H1 (cell line): Measurements from ENCODE around the gene SNX27. TPM values are rescaled to one million over a fixed set of nuclear protein-coding genes. Genes with fewer than 3 reads are reported as not detected.

Source experiments
- CTCF ChIA-PET: fragments of 300-600 bp; sonication (Branson Sonifier 250); formaldehyde crosslinking; loops from one replicate; lab custom pipeline; 2021; ENCODE audit not compliant: partially characterized antibody; lab: Charles Lee
- POLR2A ChIA-PET: fragments of 300-600 bp; sonication (Branson Sonifier 250); formaldehyde crosslinking; loops from one replicate; lab custom pipeline; 2021; ENCODE audit warnings: inconsistent platforms; ENCODE audit not compliant: partially characterized antibody; lab: Charles Lee
- DNase-seq, 2 experiments: peaks; one replicate each; pipeline versions ENCODE4 v3.0.0 to v3.0.0-alpha.2; 2010 to 2022; ENCODE audit warnings: low spot score in 2 of 2, low read depth in 1 of 2, mixed read lengths in 1 of 2
- FAIRE-seq: peaks from 2 replicates; lab custom pipeline; 2011; peaks lifted over from hg19 to GRCh38; lab: Jason Lieb, UNC
- H2AFZ ChIP-seq: 2 replicates; pipeline ENCODE4 v1.8.1; 2012; ENCODE audit warnings: low read length, inconsistent platforms
- H2AK5ac ChIP-seq: 2 replicates; pipeline ENCODE4 v1.6.1; 2013; ENCODE audit warnings: low read depth, low read length
- H2BK120ac ChIP-seq: replicated peaks from 2 replicates; pipeline ENCODE3; 2013; ENCODE audit warnings: low read depth, low read length, inconsistent platforms
- H2BK12ac ChIP-seq: 2 replicates; pipeline ENCODE4 v1.6.1; 2013; ENCODE audit warnings: low read depth, low read length
- H2BK15ac ChIP-seq: 2 replicates; pipeline ENCODE4 v1.6.1; 2013; ENCODE audit warnings: low read length
- H2BK20ac ChIP-seq: 2 replicates; pipeline ENCODE4 v1.6.1; 2013; ENCODE audit warnings: low read length
- H2BK5ac ChIP-seq: 2 replicates; pipeline ENCODE4 v1.6.1; 2013; ENCODE audit warnings: low read depth, low read length
- H3K14ac ChIP-seq: 2 replicates; pipeline ENCODE4 v1.6.1; 2013; ENCODE audit warnings: inconsistent platforms; ENCODE audit not compliant: insufficient read length
- H3K18ac ChIP-seq: 2 replicates; pipeline ENCODE4 v1.6.1; 2013; ENCODE audit warnings: low read length; ENCODE audit errors: extremely low read depth
- H3K23ac ChIP-seq: 2 replicates; pipeline ENCODE4 v1.6.1; 2013; ENCODE audit warnings: inconsistent platforms; ENCODE audit not compliant: insufficient read length
- H3K23me2 ChIP-seq: 2 replicates; pipeline ENCODE4 v1.6.1; 2013; ENCODE audit warnings: low read depth, low read length
- H3K27ac ChIP-seq: 2 replicates; pipeline ENCODE4 v1.6.1; 2011; ENCODE audit warnings: low read depth, low read length, inconsistent platforms
- H3K27me3 ChIP-seq, 4 experiments: replicated peaks in 1 of 4; 1 replicate in 1 of 4; 2 replicates in 3 of 4; pipeline versions ENCODE4 v1.6.1 to v1.8.1; 2011 to 2013; ENCODE audit warnings: low read length in 3 of 4, mild to moderate bottlenecking in 3 of 4, inconsistent platforms in 2 of 4, mixed read lengths in 2 of 4, moderate library complexity in 1 of 4; ENCODE audit not compliant: control insufficient read depth in 3 of 4, insufficient read depth in 3 of 4; ENCODE audit errors: extremely low read depth in 1 of 4
- H3K36me3 ChIP-seq, 4 experiments: 2 replicates each; pipeline versions ENCODE4 v1.6.1 to v1.8.1; 2011 to 2013; ENCODE audit warnings: mild to moderate bottlenecking in 4 of 4, low read length in 3 of 4, moderate library complexity in 2 of 4, control low read depth in 1 of 4, inconsistent platforms in 1 of 4; ENCODE audit not compliant: insufficient read depth in 4 of 4, control insufficient read depth in 2 of 4
- H3K4ac ChIP-seq: replicated peaks from 2 replicates; pipeline ENCODE3; 2013; ENCODE audit warnings: low read length, low read depth, mixed read lengths, inconsistent platforms; ENCODE audit not compliant: insufficient read length
- H3K4me1 ChIP-seq, 4 experiments: replicated peaks in 1 of 4; 1 replicate in 1 of 4; 2 replicates in 3 of 4; pipeline versions ENCODE4 v1.6.1 to v1.8.1; 2011 to 2013; ENCODE audit warnings: low read length in 3 of 4, inconsistent platforms in 2 of 4, mixed read lengths in 1 of 4; ENCODE audit not compliant: insufficient read depth in 4 of 4, control insufficient read depth in 3 of 4
- H3K4me2 ChIP-seq, 2 experiments: 2 replicates each; pipeline versions ENCODE4 v1.6.1 to v1.8.1; 2011 to 2013; ENCODE audit warnings: low read depth in 2 of 2, low read length in 2 of 2, control low read depth in 1 of 2, inconsistent platforms in 1 of 2, mild to moderate bottlenecking in 1 of 2; ENCODE audit not compliant: insufficient read depth in 1 of 2
- H3K4me3 ChIP-seq, 4 experiments: fragments of 200-600, 300-600 bp in 1 of 4; sonication (generic), shearing (Covaris generic), sonication (Bioruptor Twin) in 1 of 4; 2 replicates each; pipeline versions ENCODE4 v1.5.1 to v1.8.1; 2011 to 2016; ENCODE audit warnings: low read length in 4 of 4, low read depth in 3 of 4, control low read depth in 2 of 4, inconsistent platforms in 2 of 4, mild to moderate bottlenecking in 2 of 4, mixed read lengths in 1 of 4, moderate library complexity in 1 of 4; ENCODE audit not compliant: insufficient read depth in 2 of 4; ENCODE audit errors: extremely low read depth in 1 of 4
- H3K56ac ChIP-seq: replicated peaks from 2 replicates; pipeline ENCODE3; 2013; ENCODE audit warnings: low read depth, mild to moderate bottlenecking, mixed read lengths, low read length, inconsistent platforms; ENCODE audit not compliant: insufficient read length
- H3K79me1 ChIP-seq: 2 replicates; pipeline ENCODE4 v1.6.1; 2013; ENCODE audit warnings: low read depth, low read length, control low read depth
- H3K79me2 ChIP-seq, 2 experiments: 2 replicates each; pipeline versions ENCODE4 v1.6.1 to v1.8.1; 2012 to 2013; ENCODE audit warnings: low read length in 2 of 2, mild to moderate bottlenecking in 2 of 2, inconsistent platforms in 1 of 2; ENCODE audit not compliant: insufficient read depth in 2 of 2, control insufficient read depth in 1 of 2
- H3K9ac ChIP-seq, 4 experiments: replicated peaks in 1 of 4; 1 replicate in 1 of 4; 2 replicates in 3 of 4; pipeline versions ENCODE4 v1.6.1 to v1.8.1; 2011 to 2013; ENCODE audit warnings: low read depth in 3 of 4, low read length in 3 of 4, control low read depth in 2 of 4, mild to moderate bottlenecking in 2 of 4, moderate library complexity in 2 of 4, inconsistent platforms in 1 of 4; ENCODE audit errors: extremely low read depth in 1 of 4
- H3K9me3 ChIP-seq, 2 experiments: 2 replicates each; pipeline versions ENCODE4 v1.6.1 to v1.8.1; 2012 to 2013; ENCODE audit warnings: mild to moderate bottlenecking in 2 of 2, moderate library complexity in 2 of 2, control low read depth in 1 of 2, inconsistent platforms in 1 of 2, low read depth in 1 of 2, low read length in 1 of 2, mixed read lengths in 1 of 2; ENCODE audit not compliant: insufficient read depth in 2 of 2
- H4K20me1 ChIP-seq, 2 experiments: replicated peaks in 1 of 2; 2 replicates each; pipeline versions ENCODE3 to v1.8.1; 2011 to 2013; ENCODE audit warnings: inconsistent platforms in 2 of 2, low read length in 2 of 2, mild to moderate bottlenecking in 1 of 2; ENCODE audit not compliant: insufficient read depth in 2 of 2, control insufficient read depth in 1 of 2
- H4K5ac ChIP-seq: 2 replicates; pipeline ENCODE4 v1.6.1; 2013; ENCODE audit warnings: low read length, low read depth, mixed read lengths, inconsistent platforms; ENCODE audit not compliant: insufficient read length
- H4K8ac ChIP-seq: 2 replicates; pipeline ENCODE4 v1.8.0; 2013; ENCODE audit warnings: mild to moderate bottlenecking, moderate library complexity, low read length, inconsistent platforms; ENCODE audit not compliant: insufficient read depth; ENCODE audit errors: extremely low read depth
- H4K91ac ChIP-seq: replicated peaks from 2 replicates; pipeline ENCODE3; 2013; ENCODE audit warnings: low read length, mixed read lengths, inconsistent platforms; ENCODE audit not compliant: insufficient read length
- CTBP2 ChIP-seq: IDR thresholded peaks from 2 replicates; pipeline ENCODE4 v1.7.0; 2011; ENCODE audit warnings: borderline replicate concordance, mild to moderate bottlenecking, moderate library complexity, mixed read lengths, low read length; ENCODE audit not compliant: insufficient read depth, insufficient read length
- KDM1A ChIP-seq: fragments of 200-600, 300-600 bp; sonication (generic); IDR thresholded peaks from 2 replicates; pipeline ENCODE4 v1.7.1; 2016; ENCODE audit warnings: mild to moderate bottlenecking, low read length, borderline replicate concordance
- WGBS, 2 experiments: shearing (Covaris generic) in 1 of 2; methylation state at CpG; one replicate each; pipeline versions ENCODE4 v1.1.6 to v1.1.7; 2013 to 2015; ENCODE audit warnings: low lambda C conversion rate in 2 of 2, mixed read lengths in 2 of 2, inconsistent platforms in 1 of 2, low coverage in 1 of 2, missing lambda C conversion rate in 1 of 2; ENCODE audit not compliant: insufficient replicate concordance in 2 of 2, insufficient coverage in 1 of 2, insufficient read length in 1 of 2; ENCODE audit errors: extremely low coverage in 1 of 2, missing lambda C conversion rate in 1 of 2; 5-methylcytosine and 5-hydroxymethylcytosine counted together
- polyA plus RNA-seq, 7 experiments: library from polyadenylated mRNA; depleted of rRNA in 3 of 7; stranded (reverse) in 5 of 7; unstranded in 2 of 7; fragments of >200 nt in 5 of 7; fragments of 200-250 nt in 2 of 7; gene quantifications; 1 replicate in 5 of 7; 2 replicates in 1 of 7; 4 replicates in 1 of 7; pipeline versions ENCODE4 v1.2.1 to v1.2.3, GENCODE V29; 2011 to 2013; ENCODE audit warnings: missing spikeins in 2 of 7, mixed read lengths in 2 of 7
- total RNA-seq: library from RNA; stranded (reverse); fragmentation: NEBNext Ultra II Directional; extraction: Animal tissue kit (Norgen Biotek cat#: 25700); gene quantifications from 2 replicates; pipeline ENCODE4 v1.2.1, GENCODE V29; 2021

SNX27 gene
- total and polyA plus RNA-seq, 2 of the 8 experiments (the other 6 are each of a cell fraction or from before 2014, with no cell fraction given), result 23.4 to 65.4 TPM

DNA sequence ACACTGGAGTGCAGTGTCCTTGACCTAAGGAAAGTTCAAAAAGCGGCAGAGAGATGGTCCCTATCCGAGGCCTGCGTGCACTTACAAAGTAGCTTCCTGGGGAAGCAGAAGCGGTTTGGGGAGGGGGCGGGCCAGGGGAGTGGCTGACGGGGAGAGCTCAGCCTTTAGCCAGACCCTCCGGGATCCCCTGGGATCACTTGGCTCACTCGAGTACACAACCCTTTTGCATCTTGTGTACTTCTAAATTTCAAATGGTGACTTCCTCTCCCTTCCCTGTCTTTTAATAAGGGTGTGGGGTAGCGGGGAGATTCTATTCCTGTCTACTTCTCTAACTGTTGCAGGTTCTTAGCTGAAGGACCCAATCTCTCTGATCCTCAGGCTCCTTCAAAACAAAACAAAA lies 18.1 kb upstream of the SNX27 start:
- Histone ChIP-seq H3K79me2 (no peaks in the 10 kb centered on the region), H2BK20ac (no peak overlapping the region), H3K23me2 (peaks cover 3% of the 10 kb centered on the region; the same call in 1 of the 2 replicates), H2BK120ac (no peak overlapping the region), H3K9me3 (no peaks in the 10 kb centered on the region; a peak in 3 of 4 replicates), H3K9ac (no peak overlapping the region), H3K4me1 (peaks cover 0 to 2% (median 0%) of the 10 kb centered on the region in 4 experiments; a peak in 1 of 7 replicates), H4K5ac (no peak overlapping the region), H3K18ac (no peak overlapping the region), H3K79me1 (no peaks in the 10 kb centered on the region), H2AFZ (peak overlapping the region; percentile 98), H2BK12ac (no peak overlapping the region), H3K4ac (no peak overlapping the region), H3K56ac (no peak overlapping the region), H4K20me1 (no peaks in the 10 kb centered on the region), H3K23ac (no peak overlapping the region), H2AK5ac (no peak overlapping the region), H4K8ac (no peak overlapping the region), H3K14ac (no peak overlapping the region), H3K27ac (no peak overlapping the region), H3K4me3 (peak overlapping the region; percentile 26 to 68 (median 44); a peak in 7 of 8 replicates), H4K91ac (no peak overlapping the region), H3K4me2 (peak overlapping the region; percentile 37 to 74), H2BK5ac (no peak overlapping the region), H3K27me3 (no peaks in the 10 kb centered on the region; a peak in 1 of 7 replicates), H2BK15ac (no peak overlapping the region), H3K36me3 (no peaks in the 10 kb centered on the region)
- TF ChIP-seq KDM1A (0 out of 2 replicates have a peak, but pooled peaks have one; percentile 16), CTBP2 (no peak)
- ChIA-PET POLR2A (interaction anchor here (0.7 to 2.0 kb wide), 5 partner anchors 10 to 54 kb away, joined by 3 to 20 read pairs (median 3); partner anchors contain the start of genes SNX27 and TUFT1), CTCF (interaction anchor here (0.6 to 3.1 kb wide), 43 partner anchors 8 to 907 kb away, joined by 3 to 15 read pairs (median 4); partner anchors contain the start of genes MRPL9, SNX27 and TUFT1)
- WGBS, 2 experiments, result 7% methylated on average over 9 of the region's 9 CpGs; no CpG with 5 or more reads in 1 of the 2 experiments
- FAIRE-seq (no peak), DNase-seq (peak in 1 of 2 experiments; percentile 60)
